ENCODE results near the gene SLC25A12.
"Not testable (repeated sequence)": the region's sequence is repeated elsewhere in the genome, so short reads cannot be mapped to it uniquely, and the experiment has no call there.

SLC25A12 gene

GRCh38 chr2:171822525-171823322 is 71.3 kb downstream of the SLC25A12 start:
- no peak for DNase-seq

GRCh38 chr2:171819453-171819852 is 74.6 kb downstream of the SLC25A12 start:
- DNase-seq = no peak

GRCh38 chr2:171814883-171815282 is 79.2 kb downstream of the SLC25A12 start:
- DNase-seq = no peak

- DNase-seq = no peak
Measured at GRCh38 chr2:171814174-171814573, 79.9 kb downstream of the SLC25A12 start.

- no peak for DNase-seq
Measured at GRCh38 chr2:171813729-171814128, 80.3 kb downstream of the SLC25A12 start.

GRCh38 chr2:171813126-171813525 is 80.9 kb downstream of the SLC25A12 start:
- no peak for DNase-seq

- DNase-seq = peak; percentile 3
Measured at GRCh38 chr2:171811245-171811628, 82.8 kb downstream of the SLC25A12 start.

- no peak for DNase-seq
Measured at GRCh38 chr2:171810422-171811244, 83.4 kb downstream of the SLC25A12 start.

GRCh38 chr2:171808885-171809284 is 85.2 kb downstream of the SLC25A12 start:
- DNase-seq = not testable (repeated sequence)

- DNase-seq = no peak
Measured at GRCh38 chr2:171807831-171808393, 86.1 kb downstream of the SLC25A12 start.

GRCh38 chr2:171807119-171807518 is 86.9 kb downstream of the SLC25A12 start:
- no peak for DNase-seq

GRCh38 chr2:171804456-171804855 is 89.6 kb downstream of the SLC25A12 start:
- no peak for DNase-seq

- no peak for DNase-seq
Measured at GRCh38 chr2:171803757-171804156, 90.3 kb downstream of the SLC25A12 start.

- no peak for DNase-seq
Measured at GRCh38 chr2:171800639-171801038, 93.4 kb downstream of the SLC25A12 start.

GRCh38 chr2:171798156-171798820 is 95.8 kb downstream of the SLC25A12 start:
- no peak for DNase-seq

GRCh38 chr2:171794918-171795317 is 99.1 kb downstream of the SLC25A12 start:
- no peak for DNase-seq

- no peak for DNase-seq
Measured at GRCh38 chr2:171793691-171794678, 100.1 kb downstream of the SLC25A12 start.

GRCh38 chr2:171792886-171793580 is 101.0 kb downstream of the SLC25A12 start:
- no peak for DNase-seq

- DNase-seq = no peak
Measured at GRCh38 chr2:171792157-171792556, 101.9 kb downstream of the SLC25A12 start.

GRCh38 chr2:171791361-171791760 is 102.7 kb downstream of the SLC25A12 start:
- DNase-seq = no peak

- DNase-seq = no peak
Measured at GRCh38 chr2:171789956-171790355, 104.1 kb downstream of the SLC25A12 start.
